HL-60 (cell line): ENCODE measurements around the gene TRPM4.
"Not testable (repeated sequence)": the region's sequence is repeated elsewhere in the genome, so short reads cannot be mapped to it uniquely, and the experiment has no call there.

Experiments used
- DNase-seq, 2 experiments: peaks; one replicate each; pipeline ENCODE4 v3.0.0-alpha.2; 2010 to 2020; ENCODE audit warnings: low read depth in 1 of 2, low spot score in 1 of 2
- H3K27ac ChIP-seq: fragments of 250-450 bp; sonication (Bioruptor Pico); replicated peaks from 2 replicates; pipeline ENCODE4 v1.5.1; 2020; ENCODE audit warnings: mild to moderate bottlenecking, moderate library complexity
- H3K27me3 ChIP-seq: fragments of 250-450 bp; sonication (Bioruptor Pico); 2 replicates; pipeline ENCODE4 v1.5.1; 2021; ENCODE audit warnings: mild to moderate bottlenecking, moderate library complexity; ENCODE audit not compliant: insufficient read depth, poor library complexity, severe bottlenecking
- H3K4me3 ChIP-seq: replicated peaks from 2 replicates; pipeline ENCODE4 v1.5.1; 2011; ENCODE audit warnings: mild to moderate bottlenecking, control low read depth, low read length; ENCODE audit not compliant: insufficient read depth
- CTCF ChIP-seq: IDR thresholded peaks from one replicate; pipeline ENCODE4 v1.5.1; 2011; ENCODE audit warnings: low read length, control low read depth, inconsistent platforms; ENCODE audit not compliant: insufficient read depth
- GABPA ChIP-seq: IDR thresholded peaks from 2 replicates; pipeline ENCODE4 v1.6.1; 2012; ENCODE audit warnings: low read depth
- POLR2AphosphoS5 ChIP-seq: IDR thresholded peaks from 2 replicates; pipeline ENCODE4 v1.6.1; 2012; ENCODE audit warnings: low read depth
- REST ChIP-seq: IDR thresholded peaks from 2 replicates; pipeline ENCODE4 v1.6.1; 2012; ENCODE audit warnings: low read depth; ENCODE audit not compliant: insufficient replicate concordance
- SPI1 ChIP-seq: IDR thresholded peaks from 2 replicates; pipeline ENCODE4 v1.6.1; 2012; ENCODE audit warnings: low read depth, mild to moderate bottlenecking, borderline replicate concordance

The TRPM4 gene

GRCh38 chr19:49120868-49121267 is 36.7 kb upstream of the TRPM4 start:
- no peak for DNase-seq
- TF ChIP-seq GABPA: no peak
- TF ChIP-seq POLR2AphosphoS5: no peak
- no peak for TF ChIP-seq CTCF
- TF ChIP-seq REST: no peak
- TF ChIP-seq SPI1: no peak

GRCh38 chr19:49121841-49122240 is 35.8 kb upstream of the TRPM4 start:
- H3K4me3 ChIP-seq, H3K27ac ChIP-seq, DNase-seq: not testable (repeated sequence)
- H3K27me3 ChIP-seq: peaks cover 19% of the 10 kb centered on the region

More at GRCh38 chr19:49120868-49121267, 36.7 kb upstream of the TRPM4 start:
- H3K4me3 ChIP-seq: no peak overlapping the region
- peaks cover 19% of the 10 kb centered on the region for H3K27me3 ChIP-seq
- no peak overlapping the region for H3K27ac ChIP-seq

- peaks cover 19% of the 10 kb centered on the region for H3K27me3 ChIP-seq
- H3K27ac ChIP-seq, H3K4me3 ChIP-seq, DNase-seq: not testable (repeated sequence)
These were observed 34.3 kb upstream of the TRPM4 start for GRCh38 chr19:49123285-49123684.

- no peak for DNase-seq
- no peak for TF ChIP-seq SPI1
- TF ChIP-seq CTCF: no peak
- no peak for TF ChIP-seq POLR2AphosphoS5
- TF ChIP-seq REST: no peak
- no peak for TF ChIP-seq GABPA
- peaks cover 12% of the 10 kb centered on the region for H3K27me3 ChIP-seq
- H3K4me3 ChIP-seq: no peak overlapping the region
- no peak overlapping the region for H3K27ac ChIP-seq
These were observed 32.4 kb upstream of the TRPM4 start for GRCh38 chr19:49125025-49125731.

- Histone ChIP-seq H3K27ac (no peak overlapping the region), H3K4me3 (no peak overlapping the region), H3K27me3 (no peaks in the 10 kb centered on the region)
- DNase-seq: no peak
- no peak for TF ChIP-seq SPI1
- TF ChIP-seq POLR2AphosphoS5: no peak
- no peak for TF ChIP-seq REST
- TF ChIP-seq CTCF: no peak
- TF ChIP-seq GABPA: no peak
These were observed 31.0 kb upstream of the TRPM4 start for GRCh38 chr19:49126575-49126974.

- DNase-seq, H3K4me3 ChIP-seq, H3K27me3 ChIP-seq, H3K27ac ChIP-seq: not testable (repeated sequence)
These were observed 30.4 kb upstream of the TRPM4 start for GRCh38 chr19:49127225-49127624.
